H9 (cell line): ENCODE measurements around the gene CDK14. TPM values are rescaled to one million over a fixed set of nuclear protein-coding genes. Genes with fewer than 3 reads are reported as not detected.

Experiments used
- DNase-seq: peaks from one replicate; pipeline ENCODE4 v3.0.0-alpha.2; 2017
- H2AFZ ChIP-seq: one replicate; pipeline ENCODE4 v1.6.1; 2013; ENCODE audit warnings: mild to moderate bottlenecking, low read length, control low read depth, moderate library complexity
- H2AK5ac ChIP-seq: 2 replicates; pipeline ENCODE4 v1.6.1; 2013; ENCODE audit warnings: low read length, control low read depth, mixed read lengths; ENCODE audit not compliant: insufficient read length
- H2BK120ac ChIP-seq: one replicate; pipeline ENCODE4 v1.6.1; 2013; ENCODE audit warnings: low read depth, mild to moderate bottlenecking, low read length, control low read depth, inconsistent platforms; ENCODE audit not compliant: poor library complexity, severe bottlenecking
- H2BK12ac ChIP-seq: 2 replicates; pipeline ENCODE4 v1.6.1; 2013; ENCODE audit warnings: low read length, control low read depth, mixed read lengths, low read depth; ENCODE audit not compliant: insufficient read length
- H2BK15ac ChIP-seq: 2 replicates; pipeline ENCODE4 v1.6.1; 2013; ENCODE audit warnings: low read depth, low read length, control low read depth
- H2BK20ac ChIP-seq: one replicate; pipeline ENCODE4 v1.6.1; 2013; ENCODE audit warnings: low read depth, mild to moderate bottlenecking, low read length, control low read depth, inconsistent platforms; ENCODE audit not compliant: poor library complexity, severe bottlenecking
- H2BK5ac ChIP-seq: 2 replicates; pipeline ENCODE4 v1.6.1; 2013; ENCODE audit warnings: low read length, control low read depth, mixed read lengths; ENCODE audit not compliant: insufficient read length
- H3K14ac ChIP-seq: 2 replicates; pipeline ENCODE4 v1.6.1; 2013; ENCODE audit warnings: low read length, control low read depth; ENCODE audit not compliant: insufficient read depth
- H3K18ac ChIP-seq: 2 replicates; pipeline ENCODE4 v1.6.1; 2013; ENCODE audit warnings: low read depth, mild to moderate bottlenecking, mixed read lengths, low read length, control low read depth; ENCODE audit not compliant: insufficient read length
- H3K23ac ChIP-seq: 2 replicates; pipeline ENCODE4 v1.6.1; 2013; ENCODE audit warnings: low read length, control low read depth, mixed read lengths, low read depth; ENCODE audit not compliant: insufficient read length
- H3K23me2 ChIP-seq: 2 replicates; pipeline ENCODE4 v1.6.1; 2013; ENCODE audit warnings: low read depth, mild to moderate bottlenecking, mixed read lengths, low read length, control low read depth; ENCODE audit not compliant: insufficient read length, poor library complexity, severe bottlenecking
- H3K27ac ChIP-seq: 2 replicates; pipeline ENCODE4 v1.5.1; 2013; ENCODE audit warnings: low read length, control low read depth, mixed read lengths, low read depth; ENCODE audit not compliant: insufficient read length
- H3K27me3 ChIP-seq: 2 replicates; pipeline ENCODE4 v1.6.1; 2013; ENCODE audit warnings: low read length, control low read depth, inconsistent platforms; ENCODE audit not compliant: insufficient read depth
- H3K4ac ChIP-seq: 2 replicates; pipeline ENCODE4 v1.6.1; 2013; ENCODE audit warnings: low read depth, mild to moderate bottlenecking, control low read depth, inconsistent platforms, low read length, moderate library complexity
- H3K4me1 ChIP-seq: 2 replicates; pipeline ENCODE4 v1.6.1; 2013; ENCODE audit warnings: low read length, control low read depth, inconsistent platforms; ENCODE audit not compliant: insufficient read depth
- H3K4me2 ChIP-seq: 2 replicates; pipeline ENCODE4 v1.6.1; 2013; ENCODE audit warnings: low read length, control low read depth, mixed read lengths; ENCODE audit not compliant: insufficient read length, insufficient read depth
- H3K56ac ChIP-seq: 2 replicates; pipeline ENCODE4 v1.6.1; 2013; ENCODE audit warnings: low read depth, mild to moderate bottlenecking, mixed read lengths, low read length, control low read depth; ENCODE audit not compliant: insufficient read length
- H3K79me1 ChIP-seq: 2 replicates; pipeline ENCODE4 v1.6.1; 2013; ENCODE audit warnings: low read depth, mild to moderate bottlenecking, moderate library complexity, low read length, control low read depth, inconsistent platforms; ENCODE audit not compliant: insufficient read depth, poor library complexity, severe bottlenecking
- H3K79me2 ChIP-seq: 2 replicates; pipeline ENCODE4 v1.6.1; 2013; ENCODE audit warnings: low read length, control low read depth, inconsistent platforms; ENCODE audit not compliant: insufficient read depth
- H3K9ac ChIP-seq: 2 replicates; pipeline ENCODE4 v1.6.1; 2013; ENCODE audit warnings: low read length, control low read depth, mixed read lengths; ENCODE audit not compliant: insufficient read length; ENCODE audit errors: extremely low read depth
- H3K9me3 ChIP-seq: one replicate; pipeline ENCODE4 v1.6.1; 2013; ENCODE audit warnings: low read depth, low read length, inconsistent platforms; ENCODE audit not compliant: control insufficient read depth
- H3T11ph ChIP-seq: one replicate; pipeline ENCODE4 v1.6.1; 2013; ENCODE audit warnings: mild to moderate bottlenecking, low read length, control low read depth, inconsistent platforms
- H4K20me1 ChIP-seq: one replicate; pipeline ENCODE4 v1.6.1; 2013; ENCODE audit not compliant: control insufficient read depth, insufficient read length, insufficient read depth
- H4K5ac ChIP-seq: 2 replicates; pipeline ENCODE4 v1.6.1; 2013; ENCODE audit warnings: low read depth, mild to moderate bottlenecking, mixed read lengths, low read length, control low read depth; ENCODE audit not compliant: insufficient read length
- H4K8ac ChIP-seq: replicated peaks from 2 replicates; pipeline ENCODE4 v1.6.1; 2013; ENCODE audit warnings: low read length, control low read depth, mixed read lengths, low read depth; ENCODE audit not compliant: insufficient read length
- H4K91ac ChIP-seq: 2 replicates; pipeline ENCODE4 v1.6.1; 2013; ENCODE audit warnings: low read depth, mild to moderate bottlenecking, moderate library complexity, mixed read lengths, low read length, control low read depth; ENCODE audit not compliant: insufficient read length
- H3K27ac Mint-ChIP-seq, 3 experiments: 2 replicates in 2 of 3; 3 replicates in 1 of 3; pipeline ENCODE4 v1.8.0; 2020 to 2021; ENCODE audit warnings: mixed read lengths in 3 of 3, mild to moderate bottlenecking in 1 of 3, moderate library complexity in 1 of 3
- H3K27me3 Mint-ChIP-seq: 2 replicates; pipeline ENCODE4 v1.8.0; 2021; ENCODE audit warnings: low read depth, mild to moderate bottlenecking, moderate library complexity, mixed read lengths
- H3K36me3 Mint-ChIP-seq, 3 experiments: 2 replicates in 2 of 3; 3 replicates in 1 of 3; pipeline ENCODE4 v1.8.0; 2020 to 2021; ENCODE audit warnings: low read depth in 3 of 3, mixed read lengths in 3 of 3; ENCODE audit not compliant: insufficient read depth in 1 of 3
- H3K4me1 Mint-ChIP-seq, 2 experiments: 2 replicates each; pipeline ENCODE4 v1.8.0; 2020; ENCODE audit warnings: mixed read lengths in 2 of 2
- H3K4me3 Mint-ChIP-seq, 2 experiments: 2 replicates in 1 of 2; 3 replicates in 1 of 2; pipeline ENCODE4 v1.8.0; 2020 to 2021; ENCODE audit warnings: mild to moderate bottlenecking in 2 of 2, mixed read lengths in 2 of 2, moderate library complexity in 1 of 2
- H3K9me3 Mint-ChIP-seq, 2 experiments: 2 replicates in 1 of 2; 3 replicates in 1 of 2; pipeline ENCODE4 v1.8.0; 2020; ENCODE audit warnings: mild to moderate bottlenecking in 2 of 2, mixed read lengths in 2 of 2, moderate library complexity in 1 of 2
- CTCF ChIP-seq: fragments of 200-600 bp; sonication (generic); conservative IDR thresholded peaks from 3 replicates; pipeline ENCODE4 v1.8.0; 2021; ENCODE audit warnings: antibody characterized with exemption, mild to moderate bottlenecking
- WGBS: extraction: QIAGEN DNeasy Blood & Tissue Kit; methylation state at CpG from one replicate; pipeline ENCODE4 v1.1.7; 2013; ENCODE audit warnings: missing lambda C conversion rate, low lambda C conversion rate, mixed read lengths; ENCODE audit not compliant: insufficient read length; ENCODE audit errors: extremely low coverage; 5-methylcytosine and 5-hydroxymethylcytosine counted together
- total RNA-seq: library from RNA; stranded (reverse); gene quantifications from 2 replicates; pipeline ENCODE4 v1.2.1, GENCODE V29; 2021

The CDK14 gene
- total RNA-seq, 1 experiment from 2014 or later = 23.9 TPM

- DNase-seq = no peak
- Histone ChIP-seq H3K4ac (no peak overlapping the region), H3K23ac (no peak overlapping the region), H4K20me1 (no peaks in the 10 kb centered on the region), H2BK5ac (no peak overlapping the region), H4K5ac (no peak overlapping the region), H3K4me2 (no peak overlapping the region), H3K79me1 (no peaks in the 10 kb centered on the region), H3K14ac (no peak overlapping the region), H2AK5ac (no peak overlapping the region), H2BK20ac (no peak overlapping the region), H4K8ac (no peak overlapping the region), H3K79me2 (no peaks in the 10 kb centered on the region), H3K23me2 (no peaks in the 10 kb centered on the region), H3K9ac (no peak overlapping the region), H3K56ac (no peak overlapping the region), H3K9me3 (no peaks in the 10 kb centered on the region), H3K27ac (no peak overlapping the region), H2BK12ac (no peak overlapping the region), H2AFZ (no peak overlapping the region), H3K27me3 (no peaks in the 10 kb centered on the region), H2BK120ac (no peak overlapping the region), H3K18ac (no peak overlapping the region), H2BK15ac (no peak overlapping the region), H3K4me1 (no peaks in the 10 kb centered on the region), H3T11ph (no peak overlapping the region), H4K91ac (no peak overlapping the region)
- no CpG with 5 or more reads among the region's 4 CpGs for WGBS
- Mint-ChIP-seq H3K9me3 (no peaks in the 10 kb centered on the region), H3K36me3 (no peaks in the 10 kb centered on the region), H3K27me3 (no peaks in the 10 kb centered on the region), H3K4me1 (0 out of 4 replicates have a peak, but pooled peaks cover 0 to 2% of the 10 kb centered on the region in 2 experiments), H3K4me3 (no peak overlapping the region), H3K27ac (no peak overlapping the region)
- no peak for TF ChIP-seq CTCF
Observed at GRCh38 chr7:91091631-91092030, 495.5 kb downstream of the CDK14 start.
